CD4-positive, alpha-beta T cell treated with Interleukin-12 subunit alpha and Interleukin-12 subunit beta, for 1 hour (primary cell): ENCODE measurements around the gene ULBP3.

Experiments
- DNase-seq: peaks from one replicate; pipeline ENCODE4 v3.0.0-alpha.2; 2020

ULBP3 gene

DNA sequence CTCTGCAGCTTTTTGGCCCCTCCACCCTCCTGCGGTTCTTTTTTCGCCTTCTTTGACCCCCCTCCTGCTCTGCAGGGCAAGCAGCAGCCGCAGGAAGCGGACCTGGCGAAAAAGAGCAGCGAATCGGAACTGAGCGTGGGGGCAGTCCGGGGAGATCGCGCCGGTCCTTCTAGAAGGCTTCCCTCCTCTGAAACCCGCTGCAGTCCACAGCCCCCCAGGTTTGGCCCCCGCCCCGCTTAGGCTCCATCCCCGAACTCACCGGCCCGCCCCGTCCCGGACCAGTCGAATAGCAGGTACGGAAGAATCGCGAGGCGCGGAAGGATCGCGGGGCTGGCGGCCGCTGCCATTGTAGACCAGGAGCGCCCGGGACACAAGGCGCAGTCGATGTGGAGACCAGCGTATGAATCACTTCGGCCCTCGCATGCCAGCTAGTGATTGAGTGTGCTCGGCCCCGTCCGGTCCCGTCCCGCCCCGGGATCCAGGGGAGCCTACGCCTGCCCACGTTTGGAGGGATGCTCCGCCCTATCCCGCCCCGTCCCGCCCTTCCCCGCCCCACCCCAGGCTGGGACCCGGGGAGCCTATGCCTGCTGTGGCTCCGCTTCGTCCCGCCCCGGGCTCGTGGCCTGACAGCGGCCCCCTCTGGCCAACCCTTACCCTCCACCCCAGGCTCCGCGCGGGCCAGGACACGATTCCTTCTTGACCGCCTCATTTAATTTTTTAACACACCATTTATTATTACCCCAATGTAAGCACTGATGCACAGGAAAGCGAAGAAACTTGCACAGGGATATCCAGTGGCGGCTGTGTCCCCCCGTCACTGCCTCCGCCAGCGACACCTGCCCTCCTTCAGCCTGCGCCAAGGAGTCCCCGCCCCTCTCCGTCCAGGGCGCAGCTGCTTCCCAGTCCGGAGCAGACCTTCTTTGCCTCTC lies at the start of gene ULBP3:
ULBP3 (minus strand) TSS at position 402 of the 929 bp plus-strand sequence; CDS start at position 347, 55 bp downstream.
- DNase-seq = peak; percentile 73

DNA sequence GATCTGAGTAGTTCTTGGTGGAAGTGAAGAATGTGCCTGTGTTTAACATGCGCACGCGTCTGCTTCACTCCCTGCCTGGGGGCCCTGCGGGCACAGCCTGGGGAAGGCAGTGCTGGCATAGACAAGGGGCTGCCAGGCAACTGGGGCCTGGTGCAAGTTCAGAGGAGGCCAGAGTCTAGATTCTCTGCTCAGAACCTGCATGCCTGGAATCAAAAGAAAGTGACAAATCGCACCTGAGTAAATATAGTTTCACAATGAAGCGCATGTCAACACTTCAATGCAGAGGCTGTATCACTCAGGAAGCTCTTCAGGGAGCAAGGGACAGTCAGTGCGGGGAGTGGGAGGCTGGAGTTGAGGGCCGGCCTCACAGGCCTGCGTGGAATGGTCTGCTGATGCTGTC lies 49.7 kb upstream of the ULBP3 start:
- no peak for DNase-seq

- no peak for DNase-seq
Measured at GRCh38 chr6:150118203-150118602, 49.3 kb upstream of the ULBP3 start.

GRCh38 chr6:150116200-150116800 lies 47.4 kb upstream of the ULBP3 start:
- DNase-seq = no peak

- DNase-seq = no peak
Measured at GRCh38 chr6:150115769-150116168, 46.8 kb upstream of the ULBP3 start.

- no peak for DNase-seq
Measured at GRCh38 chr6:150112233-150112632, 43.3 kb upstream of the ULBP3 start.

DNA sequence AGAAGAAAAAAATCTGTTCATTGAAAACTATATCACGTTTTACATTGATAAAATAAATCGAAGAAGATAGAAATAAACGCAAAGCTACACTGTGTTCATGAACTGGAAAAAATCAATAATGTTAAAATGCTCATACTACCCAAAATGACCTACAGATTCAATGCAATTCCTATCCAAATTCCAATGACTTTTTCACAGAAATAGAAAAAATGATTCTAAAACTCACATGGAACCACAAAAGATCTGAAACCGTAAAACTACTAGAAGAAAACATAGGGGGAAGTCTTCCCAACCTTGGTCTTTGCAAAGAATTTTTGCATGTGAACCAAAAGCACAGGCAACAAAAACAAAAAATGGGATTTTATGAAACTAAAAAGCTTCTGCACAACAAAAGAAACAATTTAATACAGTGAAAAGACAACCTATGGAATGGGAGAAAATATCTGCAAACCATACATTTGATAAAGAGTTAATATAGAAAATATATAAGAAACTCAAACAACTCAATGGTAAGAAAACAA lies 33.9 kb upstream of the ULBP3 start:
- DNase-seq = no peak

DNA sequence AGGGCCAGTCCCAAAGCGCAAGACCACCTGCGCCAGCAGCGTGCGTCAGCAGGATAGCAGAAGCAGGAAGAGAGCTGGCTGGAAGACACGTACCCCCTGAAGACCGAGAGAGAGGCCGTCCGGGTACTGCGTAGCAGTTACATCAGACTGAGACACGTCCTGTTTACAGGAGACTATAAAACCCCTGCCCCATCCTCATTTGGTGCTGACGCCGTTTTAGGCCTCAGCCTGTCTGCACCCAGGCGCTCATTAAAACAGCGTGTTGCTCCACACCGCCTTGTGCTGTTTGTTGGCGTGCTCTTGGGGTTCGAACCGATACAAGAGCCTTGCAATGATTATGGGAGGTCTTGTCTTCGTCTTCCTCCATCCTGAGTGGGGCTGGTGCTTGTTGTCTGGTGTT lies 31.8 kb upstream of the ULBP3 start:
- no peak for DNase-seq

- DNase-seq = no peak
Measured at GRCh38 chr6:150099953-150100352, 31.0 kb upstream of the ULBP3 start.

GRCh38 chr6:150099546-150099945 lies 30.6 kb upstream of the ULBP3 start:
- DNase-seq = no peak

- no peak for DNase-seq
Measured at GRCh38 chr6:150098155-150098554, 29.2 kb upstream of the ULBP3 start.

- DNase-seq = no peak
Measured at GRCh38 chr6:150093397-150093796, 24.5 kb upstream of the ULBP3 start.

GRCh38 chr6:150091476-150091875 lies 22.6 kb upstream of the ULBP3 start:
- no peak for DNase-seq

- DNase-seq = no peak
Measured at GRCh38 chr6:150090328-150090727, 21.4 kb upstream of the ULBP3 start.

DNA sequence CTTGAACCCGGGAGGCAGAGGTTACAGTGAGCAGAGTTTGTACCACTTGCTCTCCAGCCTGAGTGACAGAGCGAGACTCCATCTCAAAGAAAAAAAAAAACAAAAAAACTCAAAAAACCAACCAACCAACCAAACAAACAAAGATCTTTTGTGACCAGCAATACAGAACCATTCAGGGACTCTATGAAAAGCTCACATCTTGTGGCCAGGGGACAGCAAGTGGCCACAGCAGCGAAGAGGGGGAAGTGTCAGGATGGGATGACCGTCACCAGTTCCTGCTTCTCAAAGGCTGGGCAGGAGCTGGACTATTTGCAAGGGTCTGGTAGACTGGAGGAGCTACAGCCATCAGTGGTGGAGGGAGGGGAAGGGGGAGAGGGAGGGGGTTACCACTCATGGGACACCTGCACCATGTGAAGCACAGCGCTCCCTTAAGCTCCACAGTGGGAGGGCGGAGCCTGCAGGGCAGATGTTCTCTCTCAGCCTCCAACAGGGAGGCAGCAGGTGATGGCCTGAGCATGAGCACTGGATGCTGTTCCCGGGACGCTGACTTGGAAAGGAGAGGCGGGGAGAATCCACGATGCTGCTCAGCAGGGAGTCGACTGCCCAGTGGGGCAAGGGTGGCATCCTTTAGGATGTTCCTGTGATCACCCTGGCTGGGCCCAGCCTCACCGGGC lies 19.7 kb upstream of the ULBP3 start:
- no peak for DNase-seq

GRCh38 chr6:150087336-150087735 lies 18.4 kb upstream of the ULBP3 start:
- DNase-seq = no peak

GRCh38 chr6:150086026-150086425 lies 17.1 kb upstream of the ULBP3 start:
- DNase-seq = no peak

DNA sequence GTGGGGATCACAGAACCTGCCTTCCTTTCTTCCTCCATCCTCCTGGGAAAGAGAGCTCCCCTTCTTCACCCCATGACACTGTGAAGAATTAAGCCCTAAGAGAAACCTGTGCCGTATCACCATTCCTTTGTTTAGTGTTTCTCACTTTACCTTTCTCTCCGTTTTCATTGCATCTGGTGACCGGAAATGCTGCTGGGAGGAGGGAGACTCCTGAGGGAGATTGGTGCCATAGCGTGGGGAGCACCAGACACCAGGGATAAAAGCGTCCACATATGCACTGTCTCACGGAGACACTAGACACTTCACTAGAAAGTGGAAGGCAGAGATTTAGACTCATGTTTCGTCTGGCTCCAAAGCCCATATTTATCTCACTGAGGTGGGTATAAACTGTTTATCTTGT lies 15.5 kb upstream of the ULBP3 start:
- no peak for DNase-seq

DNA sequence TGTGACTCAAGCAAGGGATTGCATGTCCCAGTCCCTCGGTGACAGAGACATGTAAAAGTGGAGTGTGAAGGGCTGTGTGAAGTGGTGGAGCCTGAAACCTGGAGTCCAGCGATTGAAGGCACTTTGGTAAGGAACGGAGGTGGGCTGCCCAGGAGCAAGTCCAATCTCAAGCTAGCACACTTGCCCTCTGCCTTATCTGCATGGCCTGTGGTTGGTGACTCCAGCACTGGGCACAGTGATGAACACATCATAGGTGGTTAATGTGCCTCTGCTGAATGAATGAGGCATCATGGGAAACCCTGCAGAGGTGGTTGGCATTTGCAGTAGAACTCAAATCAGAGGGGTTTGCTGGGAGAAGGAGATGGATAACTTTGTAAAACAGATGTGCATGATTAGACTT lies 14.9 kb upstream of the ULBP3 start:
- no peak for DNase-seq

- no peak for DNase-seq
Measured at GRCh38 chr6:150081702-150082101, 12.8 kb upstream of the ULBP3 start.

- peak; percentile 40 for DNase-seq
Measured at GRCh38 chr6:150079604-150080003, 10.7 kb upstream of the ULBP3 start.

DNA sequence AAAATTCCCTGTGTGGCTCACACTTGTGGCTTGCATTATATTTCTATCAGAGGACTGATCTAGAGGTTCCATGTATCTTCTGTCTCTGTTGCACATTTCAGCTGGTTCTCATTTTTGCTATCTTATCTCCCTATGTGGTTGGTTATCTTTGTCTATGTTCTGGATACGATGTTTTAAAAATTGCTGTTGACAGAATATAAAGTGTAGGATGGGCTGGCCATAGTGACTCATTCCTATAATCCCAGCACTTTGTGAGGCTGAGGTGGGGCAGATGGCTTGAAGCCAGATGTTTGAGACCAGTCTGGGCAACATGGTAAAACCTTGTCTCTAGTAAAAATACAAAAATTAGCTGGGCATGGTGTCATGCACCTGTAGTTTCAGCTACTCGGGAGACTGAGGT lies 9.9 kb upstream of the ULBP3 start:
- no peak for DNase-seq

DNA sequence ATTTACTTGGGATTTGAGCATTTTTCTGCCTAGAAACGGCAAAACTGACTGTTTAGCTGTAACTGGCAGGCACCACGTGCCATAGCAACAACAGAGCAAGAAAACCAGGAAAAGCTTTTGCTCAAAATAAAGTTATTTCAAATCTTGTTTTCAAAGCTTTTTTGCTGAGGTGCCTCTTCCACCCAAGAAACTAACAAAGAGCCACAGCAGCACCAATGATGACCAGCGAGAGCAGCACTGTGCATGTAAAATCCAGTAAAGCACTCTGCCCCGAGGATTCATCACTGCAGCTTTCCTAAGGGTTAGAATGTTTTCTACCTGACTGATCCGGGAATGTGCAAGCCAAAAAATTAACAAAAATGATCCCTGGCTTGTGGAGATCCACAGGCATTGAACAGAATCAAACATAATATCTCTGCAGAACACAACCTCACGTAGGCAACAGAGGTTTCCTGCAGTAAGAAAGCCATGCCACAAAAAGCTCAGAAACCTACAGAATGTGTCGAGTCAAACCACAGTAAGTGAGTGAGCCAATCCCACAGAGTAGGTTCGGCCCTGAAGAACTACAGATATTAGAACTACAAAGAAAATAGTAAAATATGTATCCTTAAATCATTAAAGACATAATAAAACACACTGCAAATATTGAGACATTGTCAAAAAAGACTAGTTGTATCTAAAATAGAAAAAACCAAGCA lies 7.4 kb upstream of the ULBP3 start:
- DNase-seq = no peak
